A549 (cell line): ENCODE results near the gene ARHGEF28. TPM values are rescaled to one million over a fixed set of nuclear protein-coding genes. Genes with fewer than 3 reads are reported as not detected.

Experiments used
- ATAC-seq, 2 experiments: fragments of 200-7000 bp in 1 of 2; fragments of >200 bp in 1 of 2; cut with Nextera tagmentation in 1 of 2; cut with Tn5 transposase in 1 of 2; 3 replicates each; pipeline versions ENCODE4 v1.8.0 to v1.9.1; 2018 to 2020; ENCODE audit warnings: mild to moderate bottlenecking in 1 of 2, moderate library complexity in 1 of 2
- CTCF ChIA-PET: fragments of 300-600 bp; sonication (Branson Sonifier 250); formaldehyde crosslinking; extraction: SDS; loops from one replicate; lab custom pipeline; 2021; ENCODE audit warnings: antibody characterized with exemption, inconsistent platforms; lab: Yijun Ruan, JAX
- POLR2A ChIA-PET: fragments of 350-600 bp; formaldehyde crosslinking; extraction: SDS; loops from one replicate; lab custom pipeline; 2021; ENCODE audit warnings: antibody characterized with exemption, inconsistent platforms; lab: Yijun Ruan, JAX
- DNase-seq, 2 experiments: peaks; one replicate each; pipeline versions ENCODE4 v3.0.0 to v3.0.0-alpha.2; 2011 to 2016; ENCODE audit warnings: low read depth in 1 of 2, low spot score in 1 of 2
- FAIRE-seq: peaks from 2 replicates; lab custom pipeline; 2011; peaks lifted over from hg19 to GRCh38; lab: Jason Lieb, UNC
- H3K27ac ChIP-seq, 2 experiments: fragments of >200 bp; sonication (Bioruptor Twin); formaldehyde crosslinking; 3 replicates each; pipeline ENCODE4 v1.5.1; 2016 to 2017
- H3K4me1 ChIP-seq: fragments of >200 bp; sonication (Bioruptor Twin); formaldehyde crosslinking; 3 replicates; pipeline ENCODE4 v1.6.1; 2016
- H3K4me2 ChIP-seq: fragments of >200 bp; sonication (Bioruptor Twin); formaldehyde crosslinking; 3 replicates; pipeline ENCODE4 v1.6.1; 2016
- H3K4me3 ChIP-seq: fragments of >200 bp; sonication (Bioruptor Twin); formaldehyde crosslinking; 3 replicates; pipeline ENCODE4 v1.5.1; 2016
- H3K9me3 ChIP-seq: fragments of >200 bp; sonication (Bioruptor Twin); formaldehyde crosslinking; 3 replicates; pipeline ENCODE4 v1.6.1; 2016
- BHLHE40 ChIP-seq: IDR thresholded peaks from 2 replicates; pipeline ENCODE4 v1.6.1; 2012; ENCODE audit warnings: low read depth, low read length, inconsistent platforms
- CHD2 ChIP-seq: fragments of 150-350 bp; IDR thresholded peaks from 2 replicates; pipeline ENCODE4 v1.6.1; 2014; ENCODE audit warnings: low read length; ENCODE audit not compliant: partially characterized antibody
- EHF ChIP-seq: fragments of 250-450 bp; sonication (Bioruptor Pico); IDR thresholded peaks from 2 replicates; pipeline ENCODE4 v1.5.0; 2020; ENCODE audit warnings: mild to moderate bottlenecking
- EHMT2 ChIP-seq: fragments of 200-600 bp; sonication (generic); IDR thresholded peaks from 2 replicates; pipeline ENCODE4 v1.6.1; 2016; ENCODE audit warnings: antibody characterized with exemption, low read depth, mild to moderate bottlenecking, moderate library complexity
- EP300 ChIP-seq, 2 experiments: fragments of >200 bp; sonication (Bioruptor Twin); formaldehyde crosslinking; IDR thresholded peaks; 2 replicates in 1 of 2; 3 replicates in 1 of 2; pipeline ENCODE4 v1.6.1; 2016 to 2017
- ESRRA ChIP-seq: fragments of 150-350 bp; IDR thresholded peaks from 2 replicates; pipeline ENCODE4 v1.6.1; 2014; ENCODE audit warnings: mild to moderate bottlenecking, low read length, borderline replicate concordance
- FOSL2 ChIP-seq, 2 experiments: fragments of 450-650 bp in 1 of 2; fragments of >200 bp in 1 of 2; sonication (Bioruptor Twin) in 1 of 2; formaldehyde crosslinking; IDR thresholded peaks; 2 replicates each; pipeline versions ENCODE4 v1.5.0 to v1.6.1; 2016 to 2020; ENCODE audit warnings: mild to moderate bottlenecking in 1 of 2, moderate library complexity in 1 of 2
- FOXS1 ChIP-seq: fragments of 250-450 bp; sonication (Bioruptor Pico); IDR thresholded peaks from 2 replicates; pipeline ENCODE4 v1.5.0; 2020; ENCODE audit warnings: mild to moderate bottlenecking, moderate library complexity
- HEYL ChIP-seq: fragments of 250-450 bp; sonication (Bioruptor Pico); IDR thresholded peaks from 2 replicates; pipeline ENCODE4 v1.8.0; 2021; ENCODE audit warnings: mild to moderate bottlenecking, moderate library complexity
- HOXA7 ChIP-seq: fragments of 250-450 bp; sonication (Bioruptor Pico); IDR thresholded peaks from 2 replicates; pipeline ENCODE4 v1.5.0; 2020; ENCODE audit warnings: mild to moderate bottlenecking, moderate library complexity
- HOXB13 ChIP-seq: fragments of 250-450 bp; sonication (Bioruptor Pico); IDR thresholded peaks from 2 replicates; pipeline ENCODE4 v1.5.0; 2020; ENCODE audit warnings: low read depth, mild to moderate bottlenecking, moderate library complexity
- JUNB ChIP-seq: fragments of >200 bp; sonication (Bioruptor Twin); formaldehyde crosslinking; IDR thresholded peaks from 2 replicates; pipeline ENCODE4 v1.6.1; 2016
- KDM1A ChIP-seq: fragments of 200-600 bp; sonication (generic); IDR thresholded peaks from 2 replicates; pipeline ENCODE4 v1.6.1; 2016; ENCODE audit warnings: low read depth, mild to moderate bottlenecking
- KDM5A ChIP-seq: fragments of 200-600 bp; sonication (generic); IDR thresholded peaks from 2 replicates; pipeline ENCODE4 v1.6.1; 2016; ENCODE audit warnings: antibody characterized with exemption, mild to moderate bottlenecking
- NFE2L2 ChIP-seq: fragments of 150-350 bp; conservative IDR thresholded peaks from 2 replicates; pipeline ENCODE4 v1.6.1; 2014; ENCODE audit warnings: low read length
- RAD21 ChIP-seq, 2 experiments: fragments of >200 bp in 1 of 2; sonication (Bioruptor Twin) in 1 of 2; formaldehyde crosslinking in 1 of 2; IDR thresholded peaks in 1 of 2; conservative IDR thresholded peaks in 1 of 2; 2 replicates in 1 of 2; 3 replicates in 1 of 2; pipeline ENCODE4 v1.6.1; 2012 to 2018; ENCODE audit warnings: inconsistent platforms in 1 of 2
- RARB ChIP-seq: fragments of 250-450 bp; sonication (Bioruptor Pico); IDR thresholded peaks from 2 replicates; pipeline ENCODE4 v1.8.0; 2021; ENCODE audit warnings: mild to moderate bottlenecking, moderate library complexity
- TP53 ChIP-seq: fragments of 250-450 bp; sonication (Bioruptor Pico); IDR thresholded peaks from 2 replicates; pipeline ENCODE4 v1.5.0; 2021; ENCODE audit warnings: mild to moderate bottlenecking, moderate library complexity
- ZFP36 ChIP-seq: fragments of 450-650 bp; IDR thresholded peaks from 2 replicates; pipeline ENCODE4 v1.6.1; 2014; ENCODE audit warnings: borderline replicate concordance; ENCODE audit not compliant: partially characterized antibody
- WGBS: methylation state at CpG from one replicate; pipeline ENCODE4 v1.1.6; 2017; ENCODE audit errors: missing lambda C conversion rate; 5-methylcytosine and 5-hydroxymethylcytosine counted together
- polyA plus RNA-seq, 4 experiments: library from polyadenylated mRNA; depleted of rRNA in 3 of 4; stranded (reverse); fragments of >200 nt; fragmentation: RNase III in 1 of 4; extraction: RNeasy Plus Mini Kit Qiagen cat#74134 plus additional on column Dnase treatment in 1 of 4; gene quantifications; 2 replicates in 3 of 4; 3 replicates in 1 of 4; pipeline ENCODE4 v1.2.3, GENCODE V29; 2011 to 2017
- TF ChIP-seq, protein P1 (sequence below): fragments of >200 bp; sonication (Bioruptor Twin); formaldehyde crosslinking; IDR thresholded peaks from 3 replicates; pipeline ENCODE4 v1.6.1; 2016
- TF ChIP-seq, protein P2 (sequence below): fragments of 200-600 bp; sonication (generic); IDR thresholded peaks from 2 replicates; pipeline ENCODE4 v1.6.1; 2016; ENCODE audit warnings: antibody characterized with exemption, mild to moderate bottlenecking, moderate library complexity
- TF ChIP-seq, protein P3 (sequence below): IDR thresholded peaks from 2 replicates; pipeline ENCODE4 v1.6.1; 2012; ENCODE audit warnings: low read depth, borderline replicate concordance
- TF ChIP-seq, protein P4 (sequence below): fragments of 250-450 bp; sonication (Bioruptor Pico); IDR thresholded peaks from 2 replicates; pipeline ENCODE4 v1.5.0; 2020; ENCODE audit warnings: low read depth, mild to moderate bottlenecking, moderate library complexity
- TF ChIP-seq, protein P5 (sequence below): IDR thresholded peaks from 2 replicates; pipeline ENCODE4 v1.6.1; 2012
- TF ChIP-seq, protein P6 (sequence below): fragments of 150-350 bp; IDR thresholded peaks from 2 replicates; pipeline ENCODE4 v1.6.1; 2014; ENCODE audit warnings: low read depth, mild to moderate bottlenecking, low read length

Gene ARHGEF28
- polyA plus RNA-seq, 2 of the 4 experiments (the other 2 are of a cell fraction) = 17.0 to 22.3 TPM

DNA sequence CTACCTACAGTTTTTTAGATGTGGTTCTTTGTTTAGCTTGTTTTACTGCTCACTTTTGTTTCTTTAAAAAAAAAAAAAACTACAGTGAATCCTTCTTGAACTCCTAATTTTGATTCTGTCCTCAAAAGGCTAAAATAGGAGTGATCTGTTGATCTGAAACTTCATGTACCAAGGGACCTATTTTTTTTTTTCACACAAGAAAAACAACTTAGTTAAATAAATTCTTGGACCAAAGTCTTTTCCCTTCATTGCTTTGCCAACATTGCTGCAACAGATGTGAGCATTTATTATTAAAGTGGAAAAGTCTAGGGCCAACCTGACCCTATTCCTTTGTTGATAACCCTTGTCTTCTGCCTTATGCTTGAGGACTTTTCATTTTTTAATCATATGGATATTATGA, 236.8 kb downstream of the ARHGEF28 start (continued):
- TF ChIP-seq HOXB13 (CRISPR knock-in tag) = no peak

DNA sequence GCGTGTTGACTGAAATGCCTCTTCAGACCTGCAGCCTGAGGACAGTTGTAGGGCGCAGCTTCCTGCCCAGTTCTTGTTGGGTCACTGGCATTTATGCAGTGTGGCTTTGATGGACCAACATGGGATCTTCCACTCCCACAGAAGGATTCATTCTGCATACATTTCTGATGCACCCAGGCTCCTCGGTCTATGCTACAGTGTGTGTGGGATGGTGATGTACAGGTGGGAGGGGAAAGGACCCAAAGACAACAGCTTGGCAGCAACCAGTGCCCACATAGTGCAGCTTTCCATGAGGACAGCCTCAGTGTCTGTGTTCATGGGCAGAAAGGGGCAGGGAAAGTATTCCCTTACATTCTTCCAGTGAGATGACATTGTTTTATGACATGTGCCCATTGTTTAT, 237.9 kb downstream of the ARHGEF28 start:
- H3K4me1 ChIP-seq = peaks cover 15% of the 10 kb centered on the region; the same call in 2 of the 3 replicates
- no peak overlapping the region for H3K4me3 ChIP-seq
- no peaks in the 10 kb centered on the region for H3K9me3 ChIP-seq
- DNase-seq = no peak
- TF ChIP-seq HOXA7 (no peak), TP53 (CRISPR knock-in tag) (no peak), KDM5A (no peak), FOSL2 (IDR thresholded peaks at IDR 0.05) (no peak), FOSL2 (CRISPR knock-in tag; IDR thresholded peaks at IDR 0.05) (no peak), HEYL (no peak)
- TF ChIP-seq, protein P1, sequence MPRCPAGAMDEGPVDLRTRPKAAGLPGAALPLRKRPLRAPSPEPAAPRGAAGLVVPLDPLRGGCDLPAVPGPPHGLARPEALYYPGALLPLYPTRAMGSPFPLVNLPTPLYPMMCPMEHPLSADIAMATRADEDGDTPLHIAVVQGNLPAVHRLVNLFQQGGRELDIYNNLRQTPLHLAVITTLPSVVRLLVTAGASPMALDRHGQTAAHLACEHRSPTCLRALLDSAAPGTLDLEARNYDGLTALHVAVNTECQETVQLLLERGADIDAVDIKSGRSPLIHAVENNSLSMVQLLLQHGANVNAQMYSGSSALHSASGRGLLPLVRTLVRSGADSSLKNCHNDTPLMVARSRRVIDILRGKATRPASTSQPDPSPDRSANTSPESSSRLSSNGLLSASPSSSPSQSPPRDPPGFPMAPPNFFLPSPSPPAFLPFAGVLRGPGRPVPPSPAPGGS = no peak
- TF ChIP-seq, protein P2, sequence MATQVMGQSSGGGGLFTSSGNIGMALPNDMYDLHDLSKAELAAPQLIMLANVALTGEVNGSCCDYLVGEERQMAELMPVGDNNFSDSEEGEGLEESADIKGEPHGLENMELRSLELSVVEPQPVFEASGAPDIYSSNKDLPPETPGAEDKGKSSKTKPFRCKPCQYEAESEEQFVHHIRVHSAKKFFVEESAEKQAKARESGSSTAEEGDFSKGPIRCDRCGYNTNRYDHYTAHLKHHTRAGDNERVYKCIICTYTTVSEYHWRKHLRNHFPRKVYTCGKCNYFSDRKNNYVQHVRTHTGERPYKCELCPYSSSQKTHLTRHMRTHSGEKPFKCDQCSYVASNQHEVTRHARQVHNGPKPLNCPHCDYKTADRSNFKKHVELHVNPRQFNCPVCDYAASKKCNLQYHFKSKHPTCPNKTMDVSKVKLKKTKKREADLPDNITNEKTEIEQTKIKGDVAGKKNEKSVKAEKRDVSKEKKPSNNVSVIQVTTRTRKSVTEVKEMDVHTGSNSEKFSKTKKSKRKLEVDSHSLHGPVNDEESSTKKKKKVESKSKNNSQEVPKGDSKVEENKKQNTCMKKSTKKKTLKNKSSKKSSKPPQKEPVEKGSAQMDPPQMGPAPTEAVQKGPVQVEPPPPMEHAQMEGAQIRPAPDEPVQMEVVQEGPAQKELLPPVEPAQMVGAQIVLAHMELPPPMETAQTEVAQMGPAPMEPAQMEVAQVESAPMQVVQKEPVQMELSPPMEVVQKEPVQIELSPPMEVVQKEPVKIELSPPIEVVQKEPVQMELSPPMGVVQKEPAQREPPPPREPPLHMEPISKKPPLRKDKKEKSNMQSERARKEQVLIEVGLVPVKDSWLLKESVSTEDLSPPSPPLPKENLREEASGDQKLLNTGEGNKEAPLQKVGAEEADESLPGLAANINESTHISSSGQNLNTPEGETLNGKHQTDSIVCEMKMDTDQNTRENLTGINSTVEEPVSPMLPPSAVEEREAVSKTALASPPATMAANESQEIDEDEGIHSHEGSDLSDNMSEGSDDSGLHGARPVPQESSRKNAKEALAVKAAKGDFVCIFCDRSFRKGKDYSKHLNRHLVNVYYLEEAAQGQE = no peak
- TF ChIP-seq, all 56 proteins: peak for 0
- ChIA-PET POLR2A (no interaction called here), CTCF (interaction anchor here (0.6 to 0.9 kb wide), 2 partner anchors 21 to 298 kb away, joined by 3 read pairs; partner anchors contain the start of genes ANKRA2 and UTP15)
- no peak overlapping the region for H3K4me2 ChIP-seq
- FAIRE-seq (no peak), ATAC-seq (no peak)
- H3K27ac ChIP-seq = no peak overlapping the region
- 92% methylated on average over 2 of the region's 3 CpGs for WGBS

DNA sequence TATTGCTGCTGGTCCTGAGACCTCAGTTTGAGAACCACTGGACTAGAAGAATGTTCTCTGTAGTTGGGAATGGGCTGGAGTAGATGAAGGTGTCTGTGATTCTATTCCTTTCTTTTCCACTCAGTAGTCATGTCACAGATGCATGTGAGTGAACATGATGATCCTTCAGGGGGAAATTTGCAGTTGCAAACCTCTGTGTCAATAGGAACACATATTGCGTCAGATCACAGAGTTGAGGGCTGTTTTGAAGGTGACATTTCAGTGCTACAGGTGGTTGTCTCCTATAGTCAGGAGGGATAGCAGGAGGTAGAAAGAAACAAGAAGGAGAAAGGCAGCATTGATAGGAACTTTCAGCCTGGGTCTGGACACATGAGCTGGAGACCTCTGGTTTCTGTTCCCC, 239.3 kb downstream of the ARHGEF28 start:
- whole genome bisulfite sequencing = 97% methylated on average over 1 of the region's 1 CpG
- H3K4me1 ChIP-seq = peaks cover 15% of the 10 kb centered on the region; the same call in 2 of the 3 replicates
- CTCF ChIA-PET = no interaction called here
- no peak for FAIRE-seq
- H3K27ac ChIP-seq = no peak overlapping the region
- H3K4me3 ChIP-seq = no peak overlapping the region
- TF ChIP-seq CHD2 = no peak
- no peak for TF ChIP-seq RARB (CRISPR knock-in tag)
- TF ChIP-seq KDM1A = no peak
- no peak for TF ChIP-seq EHMT2
- TF ChIP-seq FOXS1 = no peak
- no peak for TF ChIP-seq EHF (CRISPR knock-in tag)
- TF ChIP-seq RAD21 (conservative IDR thresholded peaks at IDR 0.05 in 1 of 2, IDR thresholded peaks at IDR 0.05 in 1 of 2) = no peak
- no peak for TF ChIP-seq ESRRA
- TF ChIP-seq, protein P3, sequence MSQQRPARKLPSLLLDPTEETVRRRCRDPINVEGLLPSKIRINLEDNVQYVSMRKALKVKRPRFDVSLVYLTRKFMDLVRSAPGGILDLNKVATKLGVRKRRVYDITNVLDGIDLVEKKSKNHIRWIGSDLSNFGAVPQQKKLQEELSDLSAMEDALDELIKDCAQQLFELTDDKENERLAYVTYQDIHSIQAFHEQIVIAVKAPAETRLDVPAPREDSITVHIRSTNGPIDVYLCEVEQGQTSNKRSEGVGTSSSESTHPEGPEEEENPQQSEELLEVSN = no peak
- TF ChIP-seq, protein P4, sequence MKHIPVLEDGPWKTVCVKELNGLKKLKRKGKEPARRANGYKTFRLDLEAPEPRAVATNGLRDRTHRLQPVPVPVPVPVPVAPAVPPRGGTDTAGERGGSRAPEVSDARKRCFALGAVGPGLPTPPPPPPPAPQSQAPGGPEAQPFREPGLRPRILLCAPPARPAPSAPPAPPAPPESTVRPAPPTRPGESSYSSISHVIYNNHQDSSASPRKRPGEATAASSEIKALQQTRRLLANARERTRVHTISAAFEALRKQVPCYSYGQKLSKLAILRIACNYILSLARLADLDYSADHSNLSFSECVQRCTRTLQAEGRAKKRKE (CRISPR knock-in tag) = no peak
- no peak for TF ChIP-seq EP300 (IDR thresholded peaks at IDR 0.05)
- TF ChIP-seq ZFP36 = no peak
- TF ChIP-seq, protein P5, sequence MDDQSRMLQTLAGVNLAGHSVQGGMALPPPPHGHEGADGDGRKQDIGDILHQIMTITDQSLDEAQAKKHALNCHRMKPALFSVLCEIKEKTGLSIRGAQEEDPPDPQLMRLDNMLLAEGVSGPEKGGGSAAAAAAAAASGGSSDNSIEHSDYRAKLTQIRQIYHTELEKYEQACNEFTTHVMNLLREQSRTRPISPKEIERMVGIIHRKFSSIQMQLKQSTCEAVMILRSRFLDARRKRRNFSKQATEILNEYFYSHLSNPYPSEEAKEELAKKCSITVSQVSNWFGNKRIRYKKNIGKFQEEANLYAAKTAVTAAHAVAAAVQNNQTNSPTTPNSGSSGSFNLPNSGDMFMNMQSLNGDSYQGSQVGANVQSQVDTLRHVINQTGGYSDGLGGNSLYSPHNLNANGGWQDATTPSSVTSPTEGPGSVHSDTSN = no peak
- no peak for TF ChIP-seq BHLHE40
- TF ChIP-seq, protein P6, sequence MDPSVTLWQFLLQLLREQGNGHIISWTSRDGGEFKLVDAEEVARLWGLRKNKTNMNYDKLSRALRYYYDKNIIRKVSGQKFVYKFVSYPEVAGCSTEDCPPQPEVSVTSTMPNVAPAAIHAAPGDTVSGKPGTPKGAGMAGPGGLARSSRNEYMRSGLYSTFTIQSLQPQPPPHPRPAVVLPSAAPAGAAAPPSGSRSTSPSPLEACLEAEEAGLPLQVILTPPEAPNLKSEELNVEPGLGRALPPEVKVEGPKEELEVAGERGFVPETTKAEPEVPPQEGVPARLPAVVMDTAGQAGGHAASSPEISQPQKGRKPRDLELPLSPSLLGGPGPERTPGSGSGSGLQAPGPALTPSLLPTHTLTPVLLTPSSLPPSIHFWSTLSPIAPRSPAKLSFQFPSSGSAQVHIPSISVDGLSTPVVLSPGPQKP = no peak
- no peak for TF ChIP-seq JUNB
- no peak for TF ChIP-seq NFE2L2
- TF ChIP-seq FOSL2 (IDR thresholded peaks at IDR 0.05) = no peak
- no peak for TF ChIP-seq FOSL2 (CRISPR knock-in tag; IDR thresholded peaks at IDR 0.05)
- TF ChIP-seq, all 56 proteins: peak for 0
- H3K4me2 ChIP-seq = no peak overlapping the region
- POLR2A ChIA-PET = no interaction called here
- no peaks in the 10 kb centered on the region for H3K9me3 ChIP-seq
- DNase-seq = no peak
- no peak for ATAC-seq
